Liver (tissue), 10 donors: ENCODE results near the gene PFN2. TPM values are rescaled to one million over a fixed set of nuclear protein-coding genes. Genes with fewer than 3 reads are reported as not detected.

Source experiments
- DNase-seq: peaks from one replicate; pipeline ENCODE4 v3.0.0-alpha.2; 2017; ENCODE audit warnings: low spot score
- H3K27ac ChIP-seq, 2 donors: one replicate each; pipeline ENCODE4 v1.7.0; 2013; ENCODE audit warnings: inconsistent platforms in 2 of 2, low read length in 2 of 2, control low read depth in 1 of 2, low read depth in 1 of 2, mild to moderate bottlenecking in 1 of 2
- H3K27me3 ChIP-seq, 4 donors: one replicate each; pipeline versions ENCODE4 v1.6.1 to v1.7.0; 2013; ENCODE audit warnings: low read length in 3 of 4, inconsistent platforms in 1 of 4, mild to moderate bottlenecking in 1 of 4, moderate library complexity in 1 of 4; ENCODE audit not compliant: control insufficient read depth in 4 of 4, insufficient read depth in 4 of 4
- H3K36me3 ChIP-seq, 4 donors: one replicate each; pipeline versions ENCODE4 v1.6.1 to v1.7.0; 2013; ENCODE audit warnings: low read length in 3 of 4, mild to moderate bottlenecking in 3 of 4, low read depth in 1 of 4, moderate library complexity in 1 of 4; ENCODE audit not compliant: control insufficient read depth in 4 of 4, insufficient read depth in 3 of 4
- H3K4me1 ChIP-seq, 4 donors: one replicate each; pipeline versions ENCODE4 v1.6.1 to v1.7.0; 2013; ENCODE audit warnings: low read length in 3 of 4, mild to moderate bottlenecking in 3 of 4, moderate library complexity in 1 of 4; ENCODE audit not compliant: control insufficient read depth in 4 of 4, insufficient read depth in 4 of 4
- H3K4me3 ChIP-seq, 3 donors: one replicate each; pipeline versions ENCODE4 v1.6.1 to v1.7.0; 2013; ENCODE audit warnings: low read length in 3 of 3, control low read depth in 1 of 3, low read depth in 1 of 3, mild to moderate bottlenecking in 1 of 3
- H3K9ac ChIP-seq, 2 donors: one replicate each; pipeline ENCODE4 v1.7.0; 2013; ENCODE audit warnings: low read length in 2 of 2, mild to moderate bottlenecking in 2 of 2, moderate library complexity in 2 of 2, control low read depth in 1 of 2, low read depth in 1 of 2
- H3K9me3 ChIP-seq, 4 donors: one replicate each; pipeline versions ENCODE4 v1.6.1 to v1.7.0; 2013; ENCODE audit warnings: low read length in 3 of 4; ENCODE audit not compliant: control insufficient read depth in 4 of 4
- EGR1 ChIP-seq, 2 donors: IDR thresholded peaks; 2 replicates each; pipeline ENCODE4 v1.6.1; 2016 to 2018; ENCODE audit warnings: antibody characterized with exemption in 2 of 2, low read depth in 2 of 2
- FOXA1 ChIP-seq: IDR thresholded peaks from 2 replicates; pipeline ENCODE4 v1.6.1; 2016; ENCODE audit warnings: antibody characterized with exemption
- JUND ChIP-seq, 2 donors: IDR thresholded peaks; 2 replicates each; pipeline ENCODE4 v1.6.1; 2016; ENCODE audit warnings: antibody characterized with exemption in 2 of 2
- NR2F2 ChIP-seq: IDR thresholded peaks from 2 replicates; pipeline ENCODE4 v1.6.1; 2016; ENCODE audit warnings: antibody characterized with exemption
- RAD21 ChIP-seq, 2 donors: IDR thresholded peaks; 2 replicates each; pipeline ENCODE4 v1.6.1; 2016; ENCODE audit warnings: antibody characterized with exemption in 2 of 2, mild to moderate bottlenecking in 2 of 2
- RXRA ChIP-seq, 2 donors: IDR thresholded peaks; 2 replicates each; pipeline ENCODE4 v1.6.1; 2017 to 2018; ENCODE audit warnings: antibody characterized with exemption in 2 of 2, mild to moderate bottlenecking in 1 of 2
- YY1 ChIP-seq: IDR thresholded peaks from 2 replicates; pipeline ENCODE4 v1.6.1; 2016; ENCODE audit warnings: antibody characterized with exemption, mild to moderate bottlenecking
- WGBS: extraction: QIAGEN DNeasy Blood & Tissue Kit; methylation state at CpG from one replicate; pipeline ENCODE4 v1.1.7; 2013; 5-methylcytosine and 5-hydroxymethylcytosine counted together
- polyA plus RNA-seq, 2 donors: library from polyadenylated mRNA; stranded (reverse) in 1 of 2; unstranded in 1 of 2; fragments of 200-250 nt in 1 of 2; fragments of >200 nt in 1 of 2; fragmentation: Nextera tagmentation in 1 of 2; extraction: Ambion mirVana in 1 of 2; gene quantifications; one replicate each; pipeline versions ENCODE4 v1.2.1 to v1.2.3, GENCODE V29; 2013 to 2015
- small RNA-seq: library from RNA; depleted of rRNA; stranded (forward); fragments of <200 nt; gene quantifications from one replicate; pipeline ENCODE3, GENCODE V24; 2014
- total RNA-seq, 2 donors: library from RNA; depleted of rRNA; stranded (reverse); fragments of >200 nt; gene quantifications; one replicate each; pipeline ENCODE4 v1.2.3, GENCODE V29; 2014
- TF ChIP-seq, protein P1 (sequence below): IDR thresholded peaks from 2 replicates; pipeline ENCODE4 v1.6.1; 2016; ENCODE audit warnings: antibody characterized with exemption
- TF ChIP-seq, protein P2 (sequence below): fragments of 150-350 bp; IDR thresholded peaks from 2 replicates; pipeline ENCODE4 v1.5.1; 2017; ENCODE audit warnings: improper control_type of control experiment, low read depth, low read length; ENCODE audit not compliant: missing input control
- TF ChIP-seq, protein P3 (sequence below): IDR thresholded peaks from 2 replicates; pipeline ENCODE4 v1.6.1; 2016; ENCODE audit warnings: antibody characterized with exemption
- donor health status: healthy.
- donor health status: healthy.
- donor health status: healthy.
- donor health status: healthy.
- donor health status: healthy.

The PFN2 gene
- total and polyA plus RNA-seq, 4 donors, result 8.2 to 15.1 (median 10.2) TPM

DNA sequence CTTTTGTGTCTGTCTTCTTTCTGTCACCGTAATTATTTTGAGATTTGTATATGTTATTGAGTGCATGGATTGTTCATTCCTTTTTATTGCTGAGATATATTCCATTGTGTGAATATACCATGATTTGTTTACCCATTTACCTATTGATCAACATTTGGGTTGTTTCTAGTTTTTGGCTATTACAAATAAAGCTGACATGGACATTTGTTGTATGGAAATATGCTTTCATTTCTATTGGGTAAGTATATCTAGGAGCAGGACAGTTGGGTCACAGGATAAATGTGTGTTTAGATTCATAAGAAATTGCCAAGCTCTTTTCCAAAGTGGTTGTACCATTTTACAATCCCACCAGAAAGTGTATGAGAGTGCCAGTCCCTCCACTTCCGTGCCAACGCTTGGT is 51.2 kb downstream of the PFN2 start (continued):
- TF ChIP-seq, protein P1, sequence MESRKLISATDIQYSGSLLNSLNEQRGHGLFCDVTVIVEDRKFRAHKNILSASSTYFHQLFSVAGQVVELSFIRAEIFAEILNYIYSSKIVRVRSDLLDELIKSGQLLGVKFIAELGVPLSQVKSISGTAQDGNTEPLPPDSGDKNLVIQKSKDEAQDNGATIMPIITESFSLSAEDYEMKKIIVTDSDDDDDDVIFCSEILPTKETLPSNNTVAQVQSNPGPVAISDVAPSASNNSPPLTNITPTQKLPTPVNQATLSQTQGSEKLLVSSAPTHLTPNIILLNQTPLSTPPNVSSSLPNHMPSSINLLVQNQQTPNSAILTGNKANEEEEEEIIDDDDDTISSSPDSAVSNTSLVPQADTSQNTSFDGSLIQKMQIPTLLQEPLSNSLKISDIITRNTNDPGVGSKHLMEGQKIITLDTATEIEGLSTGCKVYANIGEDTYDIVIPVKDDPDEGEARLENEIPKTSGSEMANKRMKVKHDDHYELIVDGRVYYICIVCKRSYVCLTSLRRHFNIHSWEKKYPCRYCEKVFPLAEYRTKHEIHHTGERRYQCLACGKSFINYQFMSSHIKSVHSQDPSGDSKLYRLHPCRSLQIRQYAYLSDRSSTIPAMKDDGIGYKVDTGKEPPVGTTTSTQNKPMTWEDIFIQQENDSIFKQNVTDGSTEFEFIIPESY, result no peak
- no peak for TF ChIP-seq FOXA1
- TF ChIP-seq EGR1 (IDR thresholded peaks at IDR 0.05; ENCODE audit: low read depth in 2 of 2), result no peak
- no peak for TF ChIP-seq RAD21 (IDR thresholded peaks at IDR 0.05)
- TF ChIP-seq RXRA (IDR thresholded peaks at IDR 0.05), result no peak
- no peak for TF ChIP-seq NR2F2
- TF ChIP-seq YY1, result no peak
- TF ChIP-seq, protein P2, sequence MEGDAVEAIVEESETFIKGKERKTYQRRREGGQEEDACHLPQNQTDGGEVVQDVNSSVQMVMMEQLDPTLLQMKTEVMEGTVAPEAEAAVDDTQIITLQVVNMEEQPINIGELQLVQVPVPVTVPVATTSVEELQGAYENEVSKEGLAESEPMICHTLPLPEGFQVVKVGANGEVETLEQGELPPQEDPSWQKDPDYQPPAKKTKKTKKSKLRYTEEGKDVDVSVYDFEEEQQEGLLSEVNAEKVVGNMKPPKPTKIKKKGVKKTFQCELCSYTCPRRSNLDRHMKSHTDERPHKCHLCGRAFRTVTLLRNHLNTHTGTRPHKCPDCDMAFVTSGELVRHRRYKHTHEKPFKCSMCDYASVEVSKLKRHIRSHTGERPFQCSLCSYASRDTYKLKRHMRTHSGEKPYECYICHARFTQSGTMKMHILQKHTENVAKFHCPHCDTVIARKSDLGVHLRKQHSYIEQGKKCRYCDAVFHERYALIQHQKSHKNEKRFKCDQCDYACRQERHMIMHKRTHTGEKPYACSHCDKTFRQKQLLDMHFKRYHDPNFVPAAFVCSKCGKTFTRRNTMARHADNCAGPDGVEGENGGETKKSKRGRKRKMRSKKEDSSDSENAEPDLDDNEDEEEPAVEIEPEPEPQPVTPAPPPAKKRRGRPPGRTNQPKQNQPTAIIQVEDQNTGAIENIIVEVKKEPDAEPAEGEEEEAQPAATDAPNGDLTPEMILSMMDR, result no peak

DNA sequence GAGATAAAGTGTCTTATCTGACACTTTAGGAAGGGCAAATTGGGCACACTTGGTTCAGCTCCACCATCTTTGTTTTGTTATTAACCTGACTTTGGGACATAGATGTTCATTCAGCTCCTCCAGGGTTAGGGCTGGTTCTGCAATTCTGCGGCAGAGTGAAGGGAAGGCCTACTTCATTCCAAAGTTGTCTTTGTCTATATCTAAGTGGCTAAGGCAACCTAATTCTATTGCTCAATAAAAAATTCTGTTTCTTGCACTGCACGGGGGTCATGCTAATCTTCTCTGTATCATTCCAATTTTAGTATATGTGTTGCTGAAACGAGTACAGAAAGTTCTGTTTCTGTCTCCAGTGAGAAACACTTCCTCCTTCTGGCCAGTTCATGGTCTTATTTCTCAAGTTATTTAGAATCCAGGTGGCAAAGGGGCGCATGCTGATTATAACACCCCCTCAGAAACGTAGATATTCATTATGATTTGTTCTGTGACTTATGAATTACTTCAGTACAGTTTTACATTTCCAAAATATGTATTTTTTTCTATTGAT is 53.5 kb downstream of the PFN2 start:
- TF ChIP-seq, protein P3, sequence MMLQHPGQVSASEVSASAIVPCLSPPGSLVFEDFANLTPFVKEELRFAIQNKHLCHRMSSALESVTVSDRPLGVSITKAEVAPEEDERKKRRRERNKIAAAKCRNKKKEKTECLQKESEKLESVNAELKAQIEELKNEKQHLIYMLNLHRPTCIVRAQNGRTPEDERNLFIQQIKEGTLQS, result no peak
- no peak for TF ChIP-seq JUND (IDR thresholded peaks at IDR 0.05)
- Histone ChIP-seq H3K4me1 (no peaks in the 10 kb centered on the region), H3K9ac (no peak overlapping the region), H3K27ac (no peak overlapping the region), H3K36me3 (peaks cover 0 to 11% (median 5%) of the 10 kb centered on the region in 4 donors), H3K27me3 (no peaks in the 10 kb centered on the region), H3K9me3 (no peaks in the 10 kb centered on the region), H3K4me3 (no peak overlapping the region)
- WGBS, result 87% methylated on average over 5 of the region's 5 CpGs
- DNase-seq, result no peak

Small RNA genes within 50 kb of the gene (small RNA-seq; reads per million reads assigned to genes)
- gene RNU6-720P, result not detected

Other genes with a start within 250 kb of the PFN2 start
- gene COMMD2, start 218.4 kb downstream of the PFN2 start, total RNA-seq, result 10 to 100 TPM; 10.7 to 11.8 TPM
- 10 to 100 TPM in 1 of 2 donors, 1 to 10 TPM in 1; 5.8 to 15.4 TPM for gene COMMD2, start 218.4 kb downstream of the PFN2 start, polyA plus RNA-seq
- gene ANKUB1, start 178.3 kb downstream of the PFN2 start, total RNA-seq, result not detected
- under 1 TPM in 1 of 2 donors, not detected in 1; 0.19 TPM for gene ANKUB1, start 178.3 kb downstream of the PFN2 start, polyA plus RNA-seq
- 10 to 100 TPM; 54.6 to 65.2 TPM for gene RNF13, start 157.7 kb downstream of the PFN2 start, total RNA-seq
- 10 to 100 TPM; 31.3 to 70.5 TPM for gene RNF13, start 157.7 kb downstream of the PFN2 start, polyA plus RNA-seq